Measurements from ENCODE around the gene USP17L5.
"Not testable (repeated sequence)": the region's sequence is repeated elsewhere in the genome, so short reads cannot be mapped to it uniquely, and the experiment has no call there.

The USP17L5 gene

DNA sequence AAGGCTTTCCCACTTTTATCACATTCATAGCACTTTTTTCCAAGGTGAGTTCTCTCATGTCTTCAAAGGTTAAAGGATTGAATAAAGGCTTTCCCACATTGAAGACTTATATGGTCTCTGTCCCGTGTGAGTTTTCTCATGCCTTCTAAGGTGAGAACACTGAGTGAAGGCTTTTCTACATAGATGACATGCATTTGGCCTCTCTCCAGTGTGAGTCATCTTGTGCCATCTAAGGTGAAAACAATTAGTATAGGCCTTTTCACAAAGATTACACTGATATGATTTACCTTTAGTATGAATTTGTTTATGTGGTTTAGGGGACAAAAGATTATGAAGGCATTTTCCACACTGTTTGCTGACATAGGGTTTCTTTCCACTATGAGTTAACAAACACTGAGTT, 44.9 kb downstream of the USP17L5 start:
- Histone ChIP-seq H3K36me3 (ENCODE audit: insufficient read depth, low read length) (no peaks in the 10 kb centered on the region), H3K4me1 (ENCODE audit: insufficient read depth, low read length, poor library complexity, severe bottlenecking) (no peaks in the 10 kb centered on the region), H3F3A (ENCODE audit: low read depth) (no peaks in the 10 kb centered on the region), H3K9ac (ENCODE audit: low read depth, low read length, poor library complexity, severe bottlenecking) (no peak overlapping the region), H3K9me3 (ENCODE audit: insufficient read depth, low read depth, low read length) (no peaks in the 10 kb centered on the region), H3K4me3 (ENCODE audit: low read length, poor library complexity, severe bottlenecking) (no peak overlapping the region), H3K4me2 (ENCODE audit: low read depth, low read length, poor library complexity, severe bottlenecking) (no peak overlapping the region), H3K79me2 (ENCODE audit: insufficient read depth, low read length) (no peaks in the 10 kb centered on the region), H4K20me1 (ENCODE audit: insufficient read depth, low read length, poor library complexity, severe bottlenecking) (no peaks in the 10 kb centered on the region), H3K27me3 (ENCODE audit: insufficient read depth, low read length, poor library complexity, severe bottlenecking) (no peaks in the 10 kb centered on the region), H2AFZ (ENCODE audit: low read length) (no peak overlapping the region), H3K9me2 (replicated peaks; ENCODE audit: low read depth, low read length) (no peaks in the 10 kb centered on the region)
- TF ChIP-seq, protein P1, sequence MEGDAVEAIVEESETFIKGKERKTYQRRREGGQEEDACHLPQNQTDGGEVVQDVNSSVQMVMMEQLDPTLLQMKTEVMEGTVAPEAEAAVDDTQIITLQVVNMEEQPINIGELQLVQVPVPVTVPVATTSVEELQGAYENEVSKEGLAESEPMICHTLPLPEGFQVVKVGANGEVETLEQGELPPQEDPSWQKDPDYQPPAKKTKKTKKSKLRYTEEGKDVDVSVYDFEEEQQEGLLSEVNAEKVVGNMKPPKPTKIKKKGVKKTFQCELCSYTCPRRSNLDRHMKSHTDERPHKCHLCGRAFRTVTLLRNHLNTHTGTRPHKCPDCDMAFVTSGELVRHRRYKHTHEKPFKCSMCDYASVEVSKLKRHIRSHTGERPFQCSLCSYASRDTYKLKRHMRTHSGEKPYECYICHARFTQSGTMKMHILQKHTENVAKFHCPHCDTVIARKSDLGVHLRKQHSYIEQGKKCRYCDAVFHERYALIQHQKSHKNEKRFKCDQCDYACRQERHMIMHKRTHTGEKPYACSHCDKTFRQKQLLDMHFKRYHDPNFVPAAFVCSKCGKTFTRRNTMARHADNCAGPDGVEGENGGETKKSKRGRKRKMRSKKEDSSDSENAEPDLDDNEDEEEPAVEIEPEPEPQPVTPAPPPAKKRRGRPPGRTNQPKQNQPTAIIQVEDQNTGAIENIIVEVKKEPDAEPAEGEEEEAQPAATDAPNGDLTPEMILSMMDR (conservative IDR thresholded peaks at IDR 0.05; ENCODE audit: low read length) = no peak
- no peak for TF ChIP-seq EZH2phosphoT487 (IDR thresholded peaks at IDR 0.05; ENCODE audit: borderline replicate concordance)

- H3K4me2 ChIP-seq (ENCODE audit: low read depth, low read length, poor library complexity, severe bottlenecking); H3K27me3 ChIP-seq (ENCODE audit: insufficient read depth, low read length, poor library complexity, severe bottlenecking); H3K9ac ChIP-seq (ENCODE audit: low read depth, low read length, poor library complexity, severe bottlenecking); H3K4me3 ChIP-seq (ENCODE audit: low read length, poor library complexity, severe bottlenecking); H2AFZ ChIP-seq (ENCODE audit: low read length); H3K9me2 ChIP-seq (replicated peaks; ENCODE audit: low read depth, low read length); H3K4me1 ChIP-seq (ENCODE audit: insufficient read depth, low read length, poor library complexity, severe bottlenecking); H3K9me3 ChIP-seq (ENCODE audit: insufficient read depth, low read depth, low read length); H3K36me3 ChIP-seq (ENCODE audit: insufficient read depth, low read length); H3F3A ChIP-seq (ENCODE audit: low read depth); H3K79me2 ChIP-seq (ENCODE audit: insufficient read depth, low read length); H4K20me1 ChIP-seq (ENCODE audit: insufficient read depth, low read length, poor library complexity, severe bottlenecking): not testable (repeated sequence)
Measured at GRCh38 chr4:9389001-9389400, 49.8 kb downstream of the USP17L5 start.
